MCF 10A (cell line): ENCODE results near the gene GRIP1. TPM values are rescaled to one million over a fixed set of nuclear protein-coding genes. Genes with fewer than 3 reads are reported as not detected.

ENCODE experiments used
- BruUV-seq: library from RNA; stranded (reverse); fragments of 400-500 nt; replicated peaks from 2 replicates; lab custom pipeline; 2021; lab: Mats Ljungman, UMichigan
- CTCF ChIA-PET: fragments of 300-600 bp; sonication (Branson Sonifier 250); formaldehyde crosslinking; extraction: SDS; loops from one replicate; lab custom pipeline; 2021; ENCODE audit warnings: antibody characterized with exemption, inconsistent platforms; lab: Yijun Ruan, JAX
- POLR2A ChIA-PET: fragments of 300-600, 350-650 bp; sonication (Branson Sonifier 250); formaldehyde crosslinking; extraction: SDS; loops from one replicate; lab custom pipeline; 2020; ENCODE audit warnings: antibody characterized with exemption, inconsistent platforms; lab: Yijun Ruan, JAX
- DNase-seq: peaks from one replicate; pipeline ENCODE4 v3.0.0-alpha.2; 2018; ENCODE audit not compliant: unreplicated experiment
- H3K27ac Mint-ChIP-seq: one replicate; pipeline ENCODE4 v1.8.0; 2022; ENCODE audit warnings: mild to moderate bottlenecking, low read depth, mixed read lengths; ENCODE audit not compliant: unreplicated experiment
- H3K27me3 Mint-ChIP-seq: one replicate; pipeline ENCODE4 v1.8.0; 2022; ENCODE audit warnings: mixed read lengths; ENCODE audit not compliant: insufficient read depth, unreplicated experiment
- H3K36me3 Mint-ChIP-seq: one replicate; pipeline ENCODE4 v1.8.0; 2022; ENCODE audit warnings: mild to moderate bottlenecking, moderate library complexity, mixed read lengths; ENCODE audit not compliant: insufficient read depth, unreplicated experiment
- H3K4me1 Mint-ChIP-seq: one replicate; pipeline ENCODE4 v1.8.0; 2022; ENCODE audit warnings: mixed read lengths; ENCODE audit not compliant: insufficient read depth, unreplicated experiment
- H3K4me3 Mint-ChIP-seq: one replicate; pipeline ENCODE4 v1.8.0; 2022; ENCODE audit warnings: mild to moderate bottlenecking, moderate library complexity, mixed read lengths; ENCODE audit not compliant: unreplicated experiment
- H3K9me3 Mint-ChIP-seq: one replicate; pipeline ENCODE4 v1.8.0; 2022; ENCODE audit warnings: mixed read lengths; ENCODE audit not compliant: unreplicated experiment
- CTCF ChIP-seq: fragments of 200-600 bp; IDR thresholded peaks from one replicate; pipeline ENCODE4 v1.8.0; 2022; ENCODE audit warnings: antibody characterized with exemption, mild to moderate bottlenecking; ENCODE audit not compliant: unreplicated experiment
- intact Hi-C: fragments of 100-400 bp; cut with micrococcal nuclease; formaldehyde crosslinking; loops from 2 replicates; pipeline ENCODE4 v1.14.1; 2022
- total RNA-seq: library from RNA; stranded (reverse); gene quantifications from 2 replicates; pipeline ENCODE4 v1.2.3, GENCODE V29; 2022

GRIP1 gene
- total RNA-seq, 1 experiment from 2014 or later = 8.2 TPM

- no peak for TF ChIP-seq CTCF
- no peak for DNase-seq
- Mint-ChIP-seq H3K4me1 (no peaks in the 10 kb centered on the region), H3K9me3 (no peaks in the 10 kb centered on the region), H3K36me3 (no peaks in the 10 kb centered on the region), H3K4me3 (no peak overlapping the region), H3K27ac (no peak overlapping the region), H3K27me3 (peaks cover 18% of the 10 kb centered on the region)
- no TSS peak for BruUV-seq
- intact Hi-C loops = no loop called here
- CTCF ChIA-PET = interaction anchor here (0.5 kb wide), 1 partner anchor 83 kb away, joined by 6 read pairs; no protein-coding TSS in a partner anchor
- POLR2A ChIA-PET = no interaction called here
These were observed 210.9 kb downstream of the GRIP1 start for GRCh38 chr12:66467932-66468331.

- Mint-ChIP-seq H3K9me3 (no peaks in the 10 kb centered on the region), H3K27ac (no peak overlapping the region), H3K36me3 (no peaks in the 10 kb centered on the region), H3K4me3 (no peak overlapping the region), H3K27me3 (no peaks in the 10 kb centered on the region), H3K4me1 (no peaks in the 10 kb centered on the region)
- DNase-seq = no peak
- no TSS peak for BruUV-seq
- intact Hi-C loops = no loop called here
- no peak for TF ChIP-seq CTCF
- ChIA-PET POLR2A (no interaction called here), CTCF (interaction anchor here (0.5 kb wide), 1 partner anchor 53 kb away, joined by 4 read pairs; no protein-coding TSS in a partner anchor)
These were observed 217.5 kb downstream of the GRIP1 start for GRCh38 chr12:66461331-66461730.

- CTCF ChIA-PET = interaction anchor here (0.5 kb wide), 1 partner anchor 183 kb away, joined by 4 read pairs; no protein-coding TSS in a partner anchor
- Mint-ChIP-seq H3K27me3 (no peaks in the 10 kb centered on the region), H3K4me3 (no peak overlapping the region), H3K27ac (no peak overlapping the region), H3K9me3 (no peaks in the 10 kb centered on the region), H3K36me3 (no peaks in the 10 kb centered on the region), H3K4me1 (no peaks in the 10 kb centered on the region)
- no peak for TF ChIP-seq CTCF
- intact Hi-C loops = no loop called here
- DNase-seq = no peak
- POLR2A ChIA-PET = no interaction called here
- BruUV-seq = no TSS peak
These were observed 218.9 kb downstream of the GRIP1 start for GRCh38 chr12:66459944-66460482.

GRCh38 chr12:66456612-66457011, 222.3 kb downstream of the GRIP1 start:
- ChIA-PET CTCF (interaction anchor here (0.6 kb wide), 1 partner anchor 942 kb away, joined by 3 read pairs; no protein-coding TSS in a partner anchor), POLR2A (no interaction called here)
- no peaks in the 10 kb centered on the region for H3K9me3 Mint-ChIP-seq
- no peak for TF ChIP-seq CTCF
- H3K4me1 Mint-ChIP-seq = no peaks in the 10 kb centered on the region
- intact Hi-C loops = no loop called here
- BruUV-seq = no TSS peak
- no peak overlapping the region for H3K4me3 Mint-ChIP-seq
- DNase-seq = no peak
- no peak overlapping the region for H3K27ac Mint-ChIP-seq
- no peaks in the 10 kb centered on the region for H3K27me3 Mint-ChIP-seq
- no peaks in the 10 kb centered on the region for H3K36me3 Mint-ChIP-seq
